Retina (tissue), 1 donor: ENCODE results near the gene THTPA.

Experiments
- DNase-seq: peaks from one replicate; pipeline ENCODE4 v3.0.0-alpha.2; 2016

THTPA gene

GRCh38 chr14:23551266-23552028 lies 4.6 kb upstream of the THTPA start, which contains the start of gene ZFHX2:
TSS of gene ZFHX2 (minus strand) at chr14:23551765. CDS start at chr14:23535325, 16,440 bp downstream.
- peak; percentile 94 for DNase-seq

GRCh38 chr14:23555533-23555881 lies 564 bp upstream of the THTPA start:
- no peak for DNase-seq

- DNase-seq, result no peak
These were observed 799 bp downstream of the THTPA start for GRCh38 chr14:23556700-23557440.

GRCh38 chr14:23557521-23557920 lies 1.4 kb downstream of the THTPA start:
- no peak for DNase-seq

GRCh38 chr14:23557946-23558345 lies 1.9 kb downstream of the THTPA start:
- DNase-seq, result no peak

GRCh38 chr14:23558346-23559009 lies 2.4 kb downstream of the THTPA start:
- no peak for DNase-seq

- DNase-seq, result peak; percentile 67
These were observed 3.2 kb downstream of the THTPA start for GRCh38 chr14:23559010-23559925.

- no peak for DNase-seq
These were observed 4.0 kb downstream of the THTPA start for GRCh38 chr14:23559926-23560520.

- no peak for DNase-seq
These were observed 5.2 kb downstream of the THTPA start for GRCh38 chr14:23561259-23561658.

GRCh38 chr14:23561873-23562821 lies 6.1 kb downstream of the THTPA start:
- no peak for DNase-seq

GRCh38 chr14:23562822-23563472 lies 6.9 kb downstream of the THTPA start:
- peak; percentile 80 for DNase-seq

- no peak for DNase-seq
These were observed 7.6 kb downstream of the THTPA start for GRCh38 chr14:23563473-23564180.

- no peak for DNase-seq
These were observed 8.2 kb downstream of the THTPA start for GRCh38 chr14:23564181-23564812.

GRCh38 chr14:23564876-23565275 lies 8.8 kb downstream of the THTPA start:
- no peak for DNase-seq

- no peak for DNase-seq
These were observed 9.6 kb downstream of the THTPA start for GRCh38 chr14:23565626-23566025.

GRCh38 chr14:23566112-23566777 lies 10.2 kb downstream of the THTPA start:
- DNase-seq, result no peak

GRCh38 chr14:23566778-23567185 lies 10.7 kb downstream of the THTPA start:
- DNase-seq, result no peak

- DNase-seq, result peak; percentile 86
These were observed 11.3 kb downstream of the THTPA start, which contains the start of gene AP1G2 for GRCh38 chr14:23567186-23568020. TSS of gene AP1G2 (minus strand) at chr14:23567791. CDS start at chr14:23567314, 477 bp downstream.
